GM18498 (cell line): Measurements from ENCODE around the gene GMDS.

ENCODE experiments used
- ATAC-seq: cut with Tn5 transposase; IDR thresholded peaks from one replicate; pipeline ENCODE4 v1.9.1; 2021; ENCODE audit warnings: mild to moderate bottlenecking, moderate library complexity; ENCODE audit not compliant: unreplicated experiment

The GMDS gene

DNA sequence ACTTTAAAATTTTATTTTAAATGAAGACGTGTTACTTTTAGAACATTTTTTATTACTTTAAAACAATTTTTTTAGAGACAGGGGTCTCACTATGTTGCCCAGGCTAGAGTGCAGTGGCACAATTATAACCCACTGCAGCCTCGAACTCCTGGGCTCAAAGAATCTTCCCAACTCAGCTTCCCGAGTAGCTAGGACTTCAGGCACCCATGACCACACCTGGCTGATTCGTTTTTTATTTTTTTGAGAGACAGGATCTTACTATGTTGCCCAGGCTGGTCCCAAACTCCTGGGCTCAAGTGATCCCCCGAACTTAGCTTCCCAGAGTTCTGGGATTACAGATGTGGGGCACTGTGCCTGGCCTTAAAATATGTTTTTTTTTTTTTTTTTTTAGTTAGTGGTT lies 287.7 kb downstream of the GMDS start:
- no peak for ATAC-seq

GRCh38 chr6:1952740-1953360 lies 292.6 kb downstream of the GMDS start:
- ATAC-seq, result no peak

DNA sequence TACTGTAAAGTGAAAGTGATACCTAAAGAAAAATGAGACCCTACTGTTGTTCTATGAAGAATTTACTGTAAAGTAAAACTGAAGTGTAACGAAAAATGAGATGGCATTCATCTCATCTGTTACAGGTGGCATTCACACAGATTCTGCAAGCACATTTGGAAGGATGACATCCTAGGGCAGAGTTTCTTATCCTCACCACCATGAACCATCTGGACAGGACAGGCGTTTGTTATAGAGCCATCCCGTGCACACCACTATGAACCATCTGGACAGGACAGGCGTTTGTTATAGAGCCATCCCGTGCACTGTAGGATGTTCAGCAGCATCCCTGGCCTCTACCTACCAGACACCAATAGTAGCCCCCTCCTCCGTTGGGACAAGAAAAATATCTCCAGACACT lies 294.8 kb downstream of the GMDS start:
- ATAC-seq, result no peak

DNA sequence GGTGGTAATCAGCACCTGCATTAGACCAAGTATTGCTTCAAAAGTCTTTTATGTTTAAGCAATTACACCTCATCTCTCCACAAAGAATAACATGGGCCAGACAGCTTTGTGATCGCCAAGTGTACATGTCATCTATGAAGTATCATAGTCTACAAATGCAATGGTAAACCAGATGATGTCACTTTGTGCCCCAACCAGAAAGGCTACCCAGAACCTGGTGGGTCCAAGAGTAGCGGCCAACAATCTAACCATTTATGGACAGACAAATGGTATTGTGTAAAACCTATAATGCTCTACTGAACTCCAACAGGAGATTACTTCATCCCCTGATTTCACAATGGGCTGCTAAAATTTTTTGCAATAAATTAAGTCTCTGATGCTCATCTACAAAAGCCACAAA lies 295.9 kb downstream of the GMDS start:
- ATAC-seq, result no peak

- ATAC-seq, result no peak
Measured at GRCh38 chr6:1947922-1948321, 297.5 kb downstream of the GMDS start.

DNA sequence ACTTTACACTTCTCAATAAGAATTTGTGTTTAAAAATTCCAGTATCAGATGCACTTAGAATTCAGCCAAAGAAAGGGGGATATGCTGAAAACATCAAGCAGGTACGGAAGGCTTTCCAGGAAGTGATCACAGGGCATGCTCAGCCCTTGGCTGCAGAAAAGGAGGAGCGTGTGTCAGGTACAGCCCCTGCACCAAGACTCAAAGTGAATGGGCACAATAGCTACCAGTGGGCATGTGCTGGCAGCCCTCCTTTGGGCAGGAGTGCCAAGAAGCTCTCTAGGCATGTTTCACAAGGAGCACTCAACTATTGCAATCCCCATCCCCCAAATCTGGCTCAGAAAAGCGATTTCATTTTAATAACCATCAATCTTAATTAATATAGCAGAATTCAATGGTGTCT lies 298.8 kb downstream of the GMDS start:
- no peak for ATAC-seq

GRCh38 chr6:1945235-1945832 lies 300.1 kb downstream of the GMDS start:
- peak; percentile 48 for ATAC-seq

- no peak for ATAC-seq
Measured at GRCh38 chr6:1942834-1943233, 302.6 kb downstream of the GMDS start.

GRCh38 chr6:1941534-1941933 lies 303.9 kb downstream of the GMDS start:
- no peak for ATAC-seq

GRCh38 chr6:1940381-1940780 lies 305.0 kb downstream of the GMDS start:
- ATAC-seq, result peak; percentile 60

GRCh38 chr6:1933292-1933691 lies 312.1 kb downstream of the GMDS start:
- no peak for ATAC-seq

DNA sequence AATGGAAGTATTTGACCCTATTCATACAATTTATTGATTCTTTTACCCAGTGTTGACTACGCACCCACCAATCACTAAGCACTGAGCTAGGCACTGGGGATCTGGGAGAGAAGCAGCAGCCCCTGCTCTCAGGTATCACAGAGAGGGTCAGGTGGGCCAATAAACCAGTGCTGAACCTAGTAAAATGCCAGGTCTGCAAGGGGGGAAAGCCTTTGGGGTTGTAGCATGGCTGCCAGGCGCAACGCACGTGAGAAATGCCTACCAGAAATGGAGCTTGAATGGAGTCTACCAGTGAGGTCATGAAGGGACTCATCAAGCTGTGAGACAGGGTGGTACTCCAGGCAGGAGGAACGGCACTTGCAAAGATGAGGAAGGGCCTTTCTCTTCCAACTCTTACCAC lies 313.6 kb downstream of the GMDS start:
- no peak for ATAC-seq

DNA sequence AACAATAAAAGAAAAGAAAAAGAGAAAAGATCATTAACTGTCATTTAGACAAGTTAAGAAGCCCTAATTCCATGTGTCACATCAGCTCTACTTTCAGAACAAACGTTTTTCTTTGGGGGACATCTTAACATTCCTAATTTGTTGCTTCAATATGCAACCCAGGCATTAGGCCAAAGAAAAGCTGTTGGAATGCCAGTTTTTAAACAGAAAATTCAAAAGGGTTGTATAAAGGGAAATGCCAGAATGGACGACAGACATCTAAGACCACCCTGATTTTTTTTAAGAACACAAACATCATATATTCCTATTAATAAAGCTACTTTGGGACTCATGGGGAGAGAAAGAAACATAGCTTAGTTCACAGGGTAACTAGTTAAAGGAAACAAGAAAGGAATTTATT lies 315.0 kb downstream of the GMDS start:
- ATAC-seq, result no peak

DNA sequence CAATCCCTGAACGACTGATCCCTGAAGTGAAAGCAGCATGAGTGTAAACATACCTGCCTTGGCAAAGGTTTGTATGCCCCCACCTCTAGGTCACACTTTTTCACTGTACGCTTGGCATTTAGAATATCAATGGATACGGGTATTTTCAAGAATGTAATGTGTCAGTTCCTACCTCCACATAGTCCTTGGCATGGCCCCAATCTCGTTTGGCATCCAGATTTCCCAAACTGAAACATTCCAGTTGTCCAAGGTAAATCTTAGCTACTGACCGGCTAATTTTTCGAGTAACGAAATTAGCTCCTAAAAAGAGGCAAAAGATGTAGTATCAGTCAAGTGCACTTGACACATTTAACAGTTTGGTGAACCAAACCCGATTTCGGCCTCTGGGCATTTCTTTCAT lies 315.5 kb downstream of the GMDS start:
- ATAC-seq, result no peak

- no peak for ATAC-seq
Measured at GRCh38 chr6:1925743-1926430, 319.5 kb downstream of the GMDS start.

- ATAC-seq, result no peak
Measured at GRCh38 chr6:1923449-1923848, 322.0 kb downstream of the GMDS start.

GRCh38 chr6:1917626-1918371 lies 327.6 kb downstream of the GMDS start:
- ATAC-seq, result no peak

- ATAC-seq, result no peak
Measured at GRCh38 chr6:1916334-1917070, 328.9 kb downstream of the GMDS start.

DNA sequence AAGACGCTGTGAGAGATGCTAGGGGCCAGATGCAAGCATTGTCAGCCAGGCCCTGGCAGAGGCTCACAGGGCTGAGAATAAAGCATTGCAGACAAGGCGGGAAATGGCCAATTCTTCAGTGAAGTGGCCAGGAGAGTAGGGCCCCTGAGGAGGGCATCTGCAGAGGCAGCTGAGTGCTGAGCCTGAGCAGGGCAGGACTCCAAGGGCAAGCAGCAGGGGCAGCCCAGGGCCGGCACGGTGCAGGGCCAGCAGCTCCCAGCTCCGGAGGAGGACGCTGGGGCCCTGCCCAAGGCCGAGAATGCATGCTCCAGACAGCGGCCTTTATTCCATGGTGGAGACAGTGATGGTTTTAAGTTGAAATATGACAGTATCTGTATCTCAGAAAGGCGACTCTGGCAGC lies 330.2 kb downstream of the GMDS start:
- no peak for ATAC-seq

GRCh38 chr6:1913577-1913976 lies 331.8 kb downstream of the GMDS start:
- ATAC-seq, result no peak

- no peak for ATAC-seq
Measured at GRCh38 chr6:1912731-1913130, 332.7 kb downstream of the GMDS start.
